Lower leg skin (tissue), 3 donors: ENCODE measurements around the gene MOSPD2.

Experiments
- POLR2A ChIP-seq, 2 donors: fragments of 450-650 bp; IDR thresholded peaks; one replicate each; pipeline ENCODE4 v1.6.1; 2016 to 2017; ENCODE audit warnings: antibody characterized with exemption in 2 of 2, mild to moderate bottlenecking in 1 of 2, moderate library complexity in 1 of 2
- TF ChIP-seq, protein P1 (sequence below), 3 donors: fragments of 450-650 bp; IDR thresholded peaks; one replicate each; pipeline ENCODE4 v1.5.1; 2016; ENCODE audit warnings: antibody characterized with exemption in 3 of 3, mild to moderate bottlenecking in 3 of 3, moderate library complexity in 2 of 3

DNA sequence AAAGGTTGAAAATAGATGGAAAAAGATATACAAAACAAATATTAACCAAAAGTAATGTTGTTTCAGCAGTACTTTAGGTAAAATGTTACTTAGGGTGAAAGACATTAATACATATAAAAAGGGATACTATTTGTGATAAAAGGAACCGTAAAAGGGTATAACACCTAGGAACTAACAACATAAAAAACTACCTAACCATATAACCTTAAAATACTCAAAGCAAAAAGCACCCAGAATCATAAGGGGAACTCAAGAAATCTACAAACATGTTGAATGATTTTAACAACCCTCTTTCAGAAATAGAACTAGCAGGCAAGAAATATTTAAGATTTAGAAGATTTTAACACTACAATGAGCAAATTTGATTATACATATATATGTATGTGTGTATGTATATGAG, 11.5 kb downstream of the MOSPD2 start:
- TF ChIP-seq, protein P1, sequence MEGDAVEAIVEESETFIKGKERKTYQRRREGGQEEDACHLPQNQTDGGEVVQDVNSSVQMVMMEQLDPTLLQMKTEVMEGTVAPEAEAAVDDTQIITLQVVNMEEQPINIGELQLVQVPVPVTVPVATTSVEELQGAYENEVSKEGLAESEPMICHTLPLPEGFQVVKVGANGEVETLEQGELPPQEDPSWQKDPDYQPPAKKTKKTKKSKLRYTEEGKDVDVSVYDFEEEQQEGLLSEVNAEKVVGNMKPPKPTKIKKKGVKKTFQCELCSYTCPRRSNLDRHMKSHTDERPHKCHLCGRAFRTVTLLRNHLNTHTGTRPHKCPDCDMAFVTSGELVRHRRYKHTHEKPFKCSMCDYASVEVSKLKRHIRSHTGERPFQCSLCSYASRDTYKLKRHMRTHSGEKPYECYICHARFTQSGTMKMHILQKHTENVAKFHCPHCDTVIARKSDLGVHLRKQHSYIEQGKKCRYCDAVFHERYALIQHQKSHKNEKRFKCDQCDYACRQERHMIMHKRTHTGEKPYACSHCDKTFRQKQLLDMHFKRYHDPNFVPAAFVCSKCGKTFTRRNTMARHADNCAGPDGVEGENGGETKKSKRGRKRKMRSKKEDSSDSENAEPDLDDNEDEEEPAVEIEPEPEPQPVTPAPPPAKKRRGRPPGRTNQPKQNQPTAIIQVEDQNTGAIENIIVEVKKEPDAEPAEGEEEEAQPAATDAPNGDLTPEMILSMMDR (IDR thresholded peaks at IDR 0.05) = no peak
- TF ChIP-seq POLR2A (IDR thresholded peaks at IDR 0.05) = no peak
